Fibroblast of skin of right biceps (primary cell): ENCODE data around the gene S100P.
A peak's percentile ranks its signal among the peaks of the same experiment; 100 is the strongest.
"Not testable (repeated sequence)": the region's sequence is repeated elsewhere in the genome, so short reads cannot be mapped to it uniquely, and the experiment has no call there.

ENCODE experiments used
- DNase-seq: peaks from one replicate; pipeline ENCODE4 v3.0.0-alpha.2; 2013

The S100P gene

DNA sequence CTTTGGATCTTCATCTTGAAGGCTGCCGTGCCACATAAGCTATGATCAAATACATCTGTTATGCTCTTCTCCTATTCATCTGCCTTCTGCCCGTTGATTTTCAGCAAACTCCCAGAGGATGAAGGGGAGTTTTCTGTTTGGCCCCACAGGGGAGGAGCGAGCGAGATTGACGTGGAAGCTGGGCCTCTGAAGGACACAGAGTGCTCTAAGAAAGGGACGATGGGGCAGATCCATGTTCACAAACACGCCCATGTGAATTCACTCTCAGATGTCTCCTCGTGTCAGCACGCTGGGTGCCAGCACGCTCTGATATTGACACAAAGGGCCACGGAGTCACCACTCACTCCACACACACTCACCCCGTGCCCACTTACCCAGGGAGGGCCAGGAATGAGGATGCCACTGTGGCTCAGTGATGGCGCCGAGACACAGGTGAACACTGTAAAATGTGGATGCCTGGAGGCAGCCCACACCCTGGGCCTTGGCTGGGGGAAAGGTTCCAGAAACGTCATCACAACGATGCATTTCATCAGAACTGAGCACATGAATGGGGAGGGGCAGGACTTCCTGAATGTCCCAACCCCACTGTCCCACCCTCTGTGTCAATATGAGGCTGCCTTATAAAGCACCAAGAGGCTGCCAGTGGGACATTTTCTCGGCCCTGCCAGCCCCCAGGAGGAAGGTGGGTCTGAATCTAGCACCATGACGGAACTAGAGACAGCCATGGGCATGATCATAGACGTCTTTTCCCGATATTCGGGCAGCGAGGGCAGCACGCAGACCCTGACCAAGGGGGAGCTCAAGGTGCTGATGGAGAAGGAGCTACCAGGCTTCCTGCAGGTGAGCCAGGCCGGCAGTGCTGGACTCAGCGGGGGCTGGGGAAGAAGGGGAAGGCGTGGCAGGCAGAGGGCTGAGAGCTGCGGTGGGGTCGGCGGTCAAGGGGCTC, at the start of gene S100P:
Gene S100P (plus strand): TSS at position 648 of the 946 bp plus-strand sequence. CDS start 55 bp downstream, at position 703.
- no peak for DNase-seq

DNA sequence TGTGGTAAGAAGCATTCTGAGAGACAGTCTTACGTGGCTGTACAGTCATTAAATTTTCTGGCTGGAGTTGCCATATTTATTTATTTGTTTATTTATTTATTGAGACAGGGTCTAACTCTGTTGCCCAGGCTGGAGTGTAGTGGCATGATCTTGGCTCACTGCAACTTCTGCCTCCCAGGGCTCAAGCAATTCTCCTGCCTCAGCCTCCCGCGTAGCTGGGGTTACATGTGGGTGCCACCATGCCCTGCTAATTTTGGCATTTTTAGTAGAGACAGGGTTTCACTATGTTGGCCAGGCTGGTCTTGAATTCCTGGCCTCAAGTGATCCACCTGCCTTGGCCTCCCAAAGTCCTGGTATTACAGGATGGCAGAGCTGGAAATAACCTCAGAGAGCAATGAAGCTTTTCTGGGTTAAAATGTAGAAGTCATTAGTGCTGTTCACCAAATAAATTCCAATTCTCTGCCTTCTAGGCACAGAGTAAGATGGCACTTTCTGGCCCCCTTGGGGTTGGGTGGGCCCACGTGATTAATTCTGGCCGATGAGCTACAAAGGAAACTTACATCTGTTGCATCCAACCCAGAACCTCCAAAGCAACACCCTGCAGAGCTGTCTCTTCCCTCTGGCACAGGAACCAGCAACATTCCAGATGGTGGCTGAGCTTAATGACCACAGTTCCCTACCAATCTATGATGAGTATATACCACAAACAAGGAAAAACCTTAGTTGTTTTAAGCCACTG, 48.7 kb upstream of the S100P start:
- DNase-seq, result no peak

DNA sequence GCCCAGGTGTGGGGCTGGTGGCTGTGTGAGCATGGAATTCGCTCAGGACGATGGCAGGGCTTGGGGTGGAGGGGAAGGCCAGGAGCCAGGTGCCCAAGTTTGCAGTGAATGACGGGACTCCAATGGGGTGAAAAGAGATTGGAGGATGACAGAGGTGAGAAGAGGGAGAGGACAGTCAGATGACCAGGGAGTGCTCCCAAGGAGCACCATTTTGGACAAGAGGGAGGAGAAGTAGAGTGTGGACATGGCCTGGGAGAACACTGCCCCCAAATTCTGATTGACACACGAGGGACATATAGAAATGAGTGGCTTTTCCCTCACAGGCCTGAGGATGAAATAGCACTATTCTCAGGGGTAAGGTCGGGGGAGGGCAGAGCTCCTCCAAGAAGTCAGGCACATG, 46.5 kb upstream of the S100P start:
- no peak for DNase-seq

DNA sequence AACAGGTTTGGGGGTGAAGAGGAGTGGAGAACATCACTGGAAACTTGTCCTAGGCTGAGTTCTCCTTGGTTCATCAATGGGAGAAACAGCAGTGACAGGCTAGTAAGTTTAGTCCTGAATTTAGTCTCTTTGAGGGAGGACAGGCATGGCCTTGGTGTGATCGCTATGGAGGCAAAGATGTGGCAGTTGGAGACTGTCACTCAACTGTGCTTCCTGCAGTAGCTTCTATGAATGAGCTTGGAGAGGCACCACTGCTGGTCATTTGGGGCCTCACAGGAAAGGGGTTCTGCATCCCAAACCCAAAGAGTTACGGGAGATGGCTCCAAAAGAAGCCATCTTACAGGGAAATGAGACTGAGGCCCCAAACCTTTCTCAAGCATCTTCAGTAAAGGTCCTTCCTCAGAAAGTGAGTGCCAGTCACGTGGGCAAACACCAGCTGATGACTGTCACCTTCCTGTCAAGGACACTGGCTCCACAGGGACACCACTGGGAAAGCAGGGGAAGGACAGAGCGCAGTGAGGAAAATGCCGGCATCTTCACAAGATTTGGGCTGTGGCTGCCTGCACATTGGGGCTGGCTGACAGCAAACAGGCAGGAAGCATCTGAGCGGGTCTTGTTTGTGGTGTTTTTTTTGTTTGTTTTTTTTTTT, 46.0 kb upstream of the S100P start:
- DNase-seq, result no peak

DNA sequence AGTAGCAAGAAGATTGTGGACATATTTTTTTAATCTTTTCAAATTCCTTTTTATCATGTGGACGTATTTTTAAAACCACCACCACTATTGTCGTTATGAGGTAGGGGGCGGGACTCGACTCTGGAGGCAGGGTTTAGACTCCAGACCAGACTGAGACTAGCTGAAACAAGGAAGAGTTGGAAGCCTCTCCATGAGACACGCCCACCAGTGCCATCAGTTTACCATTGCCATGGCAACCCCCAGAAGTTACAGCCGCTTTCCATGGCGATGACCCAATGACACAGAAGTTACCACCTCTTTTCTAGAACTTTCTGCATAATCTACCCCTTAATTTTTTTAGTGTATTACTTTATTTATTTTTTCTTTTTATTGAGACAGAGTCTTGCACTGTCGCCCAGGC, 44.5 kb upstream of the S100P start:
- no peak for DNase-seq

DNA sequence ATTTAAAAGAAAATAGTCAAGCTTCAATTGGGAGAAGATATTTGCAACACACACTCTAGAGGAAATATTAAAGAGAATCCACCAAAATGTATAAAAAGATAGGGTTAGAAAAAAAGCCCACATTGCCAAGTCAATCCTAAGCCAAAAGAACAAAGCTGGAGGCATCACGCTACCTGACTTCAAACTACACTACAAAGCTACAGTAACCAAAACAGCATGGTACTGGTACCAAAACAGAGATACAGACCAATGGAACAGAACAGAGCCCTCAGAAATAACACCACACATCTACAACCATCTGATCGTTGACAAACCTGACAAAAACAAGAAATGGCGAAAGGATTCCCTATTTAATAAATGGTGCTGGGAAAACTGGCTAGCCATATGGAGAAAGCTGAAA, 39.5 kb upstream of the S100P start:
- DNase-seq, result not testable (repeated sequence)

DNA sequence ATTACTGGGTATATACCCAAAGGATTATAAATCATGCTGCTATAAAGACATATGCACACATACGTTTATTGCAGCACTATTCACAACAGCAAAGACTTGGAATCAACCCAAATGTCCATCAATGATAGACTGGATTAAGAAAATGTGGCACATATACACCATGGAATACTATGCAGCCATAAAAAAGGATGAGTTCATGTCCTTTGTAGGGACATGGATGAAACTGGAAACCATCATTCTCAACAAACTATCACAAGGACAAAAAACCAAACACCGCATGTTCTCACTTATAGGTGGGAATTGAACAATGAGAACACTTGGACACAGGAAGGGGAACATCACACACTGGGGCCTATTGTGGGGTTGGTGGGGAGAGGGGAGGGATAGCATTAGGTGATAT, 38.4 kb upstream of the S100P start:
- DNase-seq, result not testable (repeated sequence)

DNA sequence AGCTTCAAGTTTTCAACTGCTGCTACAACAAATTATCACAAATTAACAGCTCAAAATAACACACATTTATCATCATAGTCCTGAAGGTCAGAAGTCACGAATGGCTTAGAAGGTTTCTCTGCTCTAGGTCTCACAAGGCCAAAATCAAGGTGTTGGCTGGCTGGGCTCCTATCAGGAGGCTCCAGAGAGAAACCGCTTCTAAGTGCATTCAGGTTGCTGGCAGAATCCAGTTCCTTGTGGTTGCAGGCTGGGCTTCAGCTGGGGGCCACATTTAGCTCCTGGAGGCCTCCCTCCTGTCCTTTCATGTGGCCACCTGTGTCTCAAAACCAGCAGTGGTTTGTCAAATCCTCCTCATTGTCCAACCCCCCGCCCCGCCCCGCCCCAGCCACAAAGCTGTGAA, 37.8 kb upstream of the S100P start:
- no peak for DNase-seq

DNA sequence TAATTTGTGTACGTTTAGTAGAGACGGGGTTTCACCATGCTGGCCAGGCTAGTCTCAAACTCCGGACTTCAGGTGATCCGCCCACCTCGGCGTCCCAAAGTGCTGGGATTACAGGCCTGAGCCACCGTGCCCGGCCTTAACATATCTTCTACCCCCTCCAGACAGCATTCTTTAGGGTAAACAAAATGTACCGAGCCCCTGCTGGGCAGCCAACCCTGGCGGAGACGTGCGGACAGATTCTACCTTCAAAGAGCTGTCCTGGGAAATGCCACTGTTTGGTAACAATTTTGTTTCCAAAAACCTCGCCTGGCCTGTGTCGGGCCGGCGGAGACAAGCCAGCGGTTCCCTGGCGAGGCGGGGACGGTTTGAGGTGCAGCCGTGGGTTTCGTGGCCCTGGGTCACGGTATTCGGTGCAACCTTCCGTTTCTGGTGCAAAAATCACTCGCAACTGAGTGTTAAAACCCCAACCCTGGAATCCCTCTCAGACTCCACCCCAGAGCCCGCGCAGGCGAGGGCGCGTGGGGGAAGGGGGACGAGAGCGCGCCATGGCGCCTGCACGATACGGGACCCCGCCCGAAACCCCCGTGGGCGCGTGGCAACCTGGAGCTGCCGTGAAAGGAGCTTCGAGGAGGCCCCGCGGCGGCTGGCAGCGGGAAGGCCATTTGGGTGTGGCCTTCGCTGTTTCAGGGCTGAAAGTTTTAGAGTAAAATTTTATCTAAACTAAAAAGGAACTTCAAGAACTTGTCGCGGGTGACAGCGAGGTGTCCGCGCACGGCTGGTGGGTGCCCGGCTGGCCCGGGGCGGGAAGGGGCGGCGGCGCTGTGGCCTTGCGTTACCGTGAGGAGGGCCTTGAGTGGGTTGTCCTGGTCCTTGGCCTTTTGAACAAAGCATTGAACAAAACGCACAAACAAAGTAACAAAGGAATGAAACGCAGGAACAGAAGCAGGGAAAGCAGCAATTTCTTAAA, 36.2 kb upstream of the S100P start:
- no peak for DNase-seq

DNA sequence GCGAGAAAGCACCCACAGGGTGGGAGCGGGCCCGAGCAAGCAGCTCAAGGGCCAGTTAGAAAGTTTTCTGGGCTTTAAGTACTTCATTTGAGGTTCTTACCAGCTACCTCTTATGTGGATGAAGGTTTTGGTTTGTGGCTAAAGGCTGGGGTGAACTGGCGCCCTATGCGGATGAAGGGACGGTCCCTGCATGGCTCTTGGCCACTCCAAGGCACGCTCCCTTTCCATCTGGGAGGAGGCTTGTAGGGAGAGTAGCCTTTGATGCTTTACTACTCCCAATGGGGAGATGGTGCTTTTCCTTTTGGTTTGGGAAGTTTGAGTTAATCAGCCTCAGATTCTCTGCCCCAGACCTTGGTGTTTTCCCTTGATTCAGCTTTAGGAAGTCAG, 35.5 kb upstream of the S100P start:
- no peak for DNase-seq

DNA sequence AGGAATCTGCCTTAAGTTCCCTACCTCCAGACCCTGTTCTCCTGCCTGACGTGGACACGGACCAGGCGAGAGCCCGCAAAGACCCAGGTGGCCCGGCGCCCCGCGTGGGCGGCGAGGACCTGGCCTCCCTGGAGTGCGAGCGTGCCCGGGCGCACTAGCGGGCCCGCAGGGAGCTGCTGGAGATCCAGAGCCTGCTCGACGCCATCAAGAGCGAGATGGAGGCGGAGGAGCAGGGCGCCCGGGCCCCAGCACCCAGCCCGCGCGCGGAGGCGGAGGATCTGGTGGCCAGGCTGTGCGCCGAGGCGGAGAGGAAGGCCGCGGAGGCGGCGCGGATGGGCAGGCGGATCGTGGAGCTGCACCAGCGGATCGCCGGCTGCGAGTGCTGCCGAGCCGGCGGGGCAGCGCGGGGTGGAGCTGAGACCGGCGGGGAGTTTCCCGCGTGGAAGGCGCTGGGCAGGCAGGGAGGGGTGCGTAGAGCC, 35.0 kb upstream of the S100P start:
- peak; percentile 41 for DNase-seq

DNA sequence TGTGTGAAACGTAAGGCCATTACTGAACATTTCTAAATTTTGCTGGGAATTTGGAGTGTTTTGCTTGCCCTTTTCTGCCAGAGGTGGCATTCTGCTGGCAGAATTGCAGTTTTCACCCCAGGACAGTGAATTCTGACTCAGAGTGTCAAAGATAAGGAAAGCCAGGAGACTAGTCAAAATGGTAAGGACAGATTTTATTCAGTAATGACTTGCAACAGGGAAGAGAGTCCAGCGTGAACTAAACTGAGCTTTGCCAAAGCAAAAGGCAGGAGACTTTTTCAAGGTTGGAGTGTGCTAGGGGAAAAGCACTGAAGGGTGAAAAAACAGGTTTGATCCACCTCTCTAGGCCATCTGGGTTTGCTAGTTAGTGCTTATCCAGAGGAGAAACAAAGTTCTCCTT, 33.8 kb upstream of the S100P start:
- no peak for DNase-seq

DNA sequence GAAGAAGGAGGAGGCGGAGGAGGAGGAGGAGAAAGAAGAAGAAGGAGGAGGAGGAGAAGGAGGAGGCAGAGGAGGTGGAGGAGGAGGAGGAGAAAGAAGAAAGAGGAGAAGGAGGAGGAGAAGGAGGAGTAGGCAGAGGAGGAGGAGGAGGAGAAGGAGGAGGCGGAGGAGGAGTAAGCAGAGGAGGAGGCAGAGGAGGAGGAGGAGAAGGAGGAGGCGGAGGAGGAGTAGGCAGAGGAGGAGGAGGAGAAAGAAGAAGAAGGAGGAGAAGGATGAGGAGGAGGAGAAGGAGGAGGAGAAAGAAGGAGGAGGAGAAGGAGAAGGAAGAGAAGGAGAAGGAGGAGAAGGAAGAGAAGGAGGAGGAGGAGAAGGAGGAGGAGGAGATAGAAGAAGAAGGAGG, 33.2 kb upstream of the S100P start:
- no peak for DNase-seq

DNA sequence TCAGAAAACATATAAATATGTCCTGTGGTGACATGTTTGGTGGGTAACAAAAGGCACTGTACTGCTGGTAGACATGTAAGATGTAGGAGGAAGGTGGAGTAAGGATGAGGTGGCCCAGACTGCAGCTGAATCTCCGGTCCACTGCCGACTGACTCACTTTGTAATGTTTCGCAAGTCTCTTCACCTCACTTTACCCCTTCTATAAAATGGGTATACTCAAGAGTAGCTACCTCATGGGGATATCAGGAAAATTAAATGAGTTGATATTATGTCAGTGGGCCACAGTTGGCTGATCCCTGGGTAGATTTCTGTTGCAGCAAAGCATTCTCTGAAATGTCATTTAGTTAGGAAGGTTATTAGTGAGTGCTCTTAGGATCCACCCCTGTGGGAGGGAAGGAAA, 31.1 kb upstream of the S100P start:
- DNase-seq, result no peak

DNA sequence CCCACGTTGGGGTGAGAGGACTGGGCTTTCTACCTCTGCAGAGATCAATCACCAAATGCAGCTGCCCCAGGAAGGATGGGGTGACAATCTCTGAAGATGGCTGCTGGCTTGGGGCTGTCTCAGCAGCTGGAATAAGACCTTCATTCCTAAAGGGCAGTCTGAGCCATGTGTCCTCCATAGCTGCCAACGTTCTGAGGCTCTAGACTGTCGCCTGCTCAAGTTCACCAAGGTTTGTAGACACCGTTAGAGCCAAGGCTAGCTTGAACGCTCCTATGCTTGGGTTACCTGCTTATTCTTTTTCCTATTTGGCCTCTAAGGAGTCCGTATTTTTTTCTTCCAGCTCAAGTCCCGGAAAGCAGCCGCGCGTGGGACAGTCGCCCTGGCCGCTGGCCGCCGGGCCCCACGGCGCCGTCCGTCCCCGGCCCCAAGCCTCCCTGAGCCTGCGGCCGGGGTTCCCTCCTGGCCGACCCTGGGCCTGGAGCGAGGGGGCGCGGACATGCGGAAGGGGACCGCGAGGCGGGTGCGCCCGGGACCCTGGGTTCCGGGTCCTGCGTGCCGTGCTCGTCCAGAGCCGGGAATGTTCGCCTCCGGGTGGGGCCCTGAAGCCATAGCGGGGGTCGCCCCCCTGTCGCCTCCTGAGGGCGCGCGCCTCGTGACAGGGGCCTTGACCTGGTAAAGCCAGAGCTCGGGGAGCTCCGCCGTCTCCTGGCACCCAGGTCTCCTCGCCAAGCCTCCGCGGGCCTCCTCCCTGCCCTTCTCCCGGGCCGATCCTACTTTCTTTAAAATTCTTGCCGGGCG, 29.9 kb upstream of the S100P start:
- no peak for DNase-seq

DNA sequence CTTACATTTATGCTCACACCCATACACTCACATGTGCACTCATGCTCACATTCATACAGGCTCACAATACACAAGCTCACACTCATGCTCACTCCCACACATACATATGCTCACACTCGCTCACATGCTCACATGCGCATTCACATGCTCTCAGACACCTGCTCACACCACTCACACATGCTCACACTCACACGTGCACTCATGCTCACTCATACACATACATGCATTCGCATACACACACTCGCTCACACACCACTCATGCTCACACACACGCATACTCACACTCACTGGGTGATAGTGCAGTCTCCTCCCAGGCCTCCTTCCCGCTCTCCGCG, 28.4 kb upstream of the S100P start:
- no peak for DNase-seq

DNA sequence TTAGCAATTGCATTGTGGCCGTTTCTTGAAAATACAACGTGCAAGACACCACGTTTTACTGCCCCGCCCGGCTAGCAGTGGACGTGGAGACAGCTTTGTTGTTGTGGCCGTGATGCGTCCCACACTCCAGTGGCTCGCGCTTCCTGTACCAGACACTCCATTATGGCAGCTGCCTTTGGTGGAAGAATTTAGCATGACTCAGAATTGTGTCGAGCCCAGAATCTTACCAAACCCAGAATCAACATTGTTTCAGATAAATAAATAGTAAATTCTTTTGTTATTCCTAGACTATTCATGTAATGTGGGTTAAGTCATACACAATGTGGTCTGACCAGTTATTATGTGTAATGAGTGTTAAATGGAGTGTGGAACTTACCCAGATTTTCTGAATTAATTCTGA, 25.3 kb upstream of the S100P start:
- DNase-seq, result peak; percentile 49

DNA sequence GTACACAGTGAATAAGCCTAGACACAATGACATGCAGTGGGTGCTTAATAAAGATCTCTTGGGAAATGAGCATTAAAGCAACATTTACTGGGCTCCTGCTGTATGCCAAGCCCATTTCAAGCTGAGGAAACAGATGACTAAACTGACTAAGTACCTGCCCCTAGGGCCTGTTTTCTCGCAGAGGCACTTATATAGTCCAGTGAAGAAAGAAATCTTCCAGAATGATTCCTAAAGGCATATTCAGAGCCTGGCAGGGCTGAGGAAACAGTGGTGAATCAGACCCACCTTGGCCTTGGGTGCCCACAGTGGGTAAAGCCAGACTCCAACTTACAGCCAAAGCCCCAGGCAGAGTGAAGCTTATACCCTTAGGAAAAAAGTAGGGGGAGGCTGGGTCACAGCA, 22.0 kb upstream of the S100P start:
- no peak for DNase-seq

DNA sequence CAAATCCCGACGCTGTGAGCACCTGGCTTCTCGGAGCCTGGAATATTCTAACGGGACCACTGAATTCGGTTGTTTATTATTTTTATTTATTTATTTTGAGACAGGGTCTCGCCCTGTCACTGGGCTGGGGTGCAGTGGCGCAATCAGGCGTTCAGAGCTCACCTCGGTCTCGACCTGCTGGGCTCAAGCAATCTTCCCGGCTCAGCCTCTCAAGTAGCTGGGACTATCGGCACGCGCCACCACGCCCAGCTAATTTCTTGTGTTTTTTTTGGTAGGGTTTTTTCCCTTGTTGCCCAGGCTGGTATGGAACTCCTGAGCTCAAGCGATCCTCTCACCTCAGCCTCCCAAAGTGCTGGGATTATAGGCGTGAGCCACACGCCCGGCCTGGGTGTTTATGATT, 21.5 kb upstream of the S100P start:
- no peak for DNase-seq

DNA sequence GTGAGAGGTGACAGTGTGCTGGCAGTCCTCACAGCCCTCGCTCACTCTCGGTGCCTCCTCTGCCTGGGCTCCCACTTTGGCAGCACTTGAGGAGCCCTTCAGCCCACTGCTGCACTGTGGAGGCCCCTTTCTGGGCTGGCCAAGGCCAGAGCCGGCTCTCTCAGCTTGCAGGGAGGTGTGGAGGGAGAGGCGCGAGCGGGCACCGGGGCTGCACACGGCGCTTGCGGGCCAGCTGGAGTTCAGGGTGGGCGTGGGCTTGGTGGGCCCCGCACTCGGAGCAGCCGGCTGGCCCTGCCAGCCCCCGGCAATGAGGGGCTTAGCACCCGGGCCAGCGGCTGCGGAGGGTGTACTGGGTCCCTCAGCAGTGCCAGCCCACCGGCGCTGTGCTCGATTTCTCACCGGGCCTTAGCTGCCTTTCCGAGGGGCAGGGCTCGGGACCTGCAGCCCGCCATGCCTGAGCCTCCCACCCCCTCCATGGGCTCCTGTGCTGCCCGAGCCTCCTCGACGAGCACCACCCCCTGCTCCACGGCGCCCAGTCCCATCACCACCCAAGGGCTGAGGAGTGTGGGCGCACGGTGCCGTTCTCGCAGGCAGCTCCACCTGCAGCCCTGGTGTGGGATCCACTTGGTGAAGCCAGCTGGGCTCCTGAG, 21.0 kb upstream of the S100P start:
- DNase-seq, result not testable (repeated sequence)

DNA sequence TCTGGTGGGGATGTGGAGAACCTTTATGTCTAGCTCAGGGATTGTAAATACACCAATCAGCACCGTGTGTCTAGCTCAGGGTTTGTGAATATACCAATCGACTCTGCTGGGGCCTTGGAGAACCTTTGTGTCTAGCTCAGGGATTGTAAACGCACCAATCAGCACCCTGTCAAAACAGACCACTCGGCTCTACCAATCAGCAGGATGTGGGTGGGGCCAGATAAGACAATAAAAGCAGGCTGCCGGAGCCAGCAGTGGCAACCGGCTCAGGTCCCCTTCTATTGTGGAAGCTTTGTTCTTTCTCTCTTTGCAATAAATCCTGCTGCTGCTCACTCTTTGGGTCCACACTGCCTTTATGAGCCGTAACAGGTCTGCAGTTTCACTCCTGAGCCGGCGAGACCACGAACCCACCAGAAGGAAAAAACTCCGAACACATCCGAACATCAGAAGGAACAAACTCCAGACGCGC, 20.5 kb upstream of the S100P start:
- DNase-seq, result peak; percentile 49
